Measurements from ENCODE around the gene STMN3. TPM values are rescaled to one million over a fixed set of nuclear protein-coding genes. Genes with fewer than 3 reads are reported as not detected.

The STMN3 gene
- total RNA-seq, 1 experiment from 2014 or later = 27.9 TPM

DNA sequence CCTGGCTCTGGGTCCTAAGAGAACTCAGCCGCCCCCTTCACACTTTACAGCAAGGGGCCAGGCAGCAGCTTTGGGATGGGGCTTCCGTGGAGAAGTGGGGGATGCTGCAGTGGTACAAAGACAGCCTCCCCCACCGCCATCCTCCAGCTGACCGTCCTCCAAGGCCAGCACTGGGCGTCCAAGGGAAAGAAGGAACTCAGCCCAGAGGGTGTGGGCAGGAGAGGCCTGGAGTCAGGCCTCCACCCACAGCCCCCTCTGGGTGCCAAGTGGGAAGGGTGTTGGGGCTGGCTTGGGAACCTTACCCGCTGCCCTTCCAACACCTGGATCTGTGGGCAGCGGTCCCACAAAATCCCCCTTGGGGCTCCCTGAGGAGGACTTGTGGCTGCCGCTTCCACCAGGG, 13.1 kb downstream of the STMN3 start:
- Histone ChIP-seq H3K9me3 (no peaks in the 10 kb centered on the region), H3K4me3 (ENCODE audit: low read depth, low read length) (no peak overlapping the region), H3K27me3 (replicated peaks; ENCODE audit: control insufficient read depth, insufficient read depth, low read length) (no peaks in the 10 kb centered on the region), H3K4me1 (peaks cover 21% of the 10 kb centered on the region), H3K36me3 (ENCODE audit: control insufficient read depth, insufficient read depth, low read length) (no peaks in the 10 kb centered on the region)
- no peak for DNase-seq
- Mint-ChIP-seq H3K9me3 (ENCODE audit: unreplicated experiment) (no peaks in the 10 kb centered on the region), H3K27me3 (ENCODE audit: insufficient read depth, unreplicated experiment) (no peaks in the 10 kb centered on the region), H3K27ac (ENCODE audit: unreplicated experiment) (no peak overlapping the region), H3K36me3 (ENCODE audit: insufficient read depth, unreplicated experiment) (peaks cover 25% of the 10 kb centered on the region), H3K4me1 (ENCODE audit: low read depth, unreplicated experiment) (peaks cover 8% of the 10 kb centered on the region), H3K4me3 (ENCODE audit: unreplicated experiment) (no peak overlapping the region)
- intact Hi-C loops (cut with micrococcal nuclease; ENCODE audit: unreplicated experiment) = loop anchor here (5.0 kb wide), 1 partner anchor 103 kb away; the partner anchor contains the start of gene PTK6
- POLR2A ChIA-PET = no interaction called here
- CTCF ChIA-PET = no interaction called here
- TF ChIP-seq, protein P1, sequence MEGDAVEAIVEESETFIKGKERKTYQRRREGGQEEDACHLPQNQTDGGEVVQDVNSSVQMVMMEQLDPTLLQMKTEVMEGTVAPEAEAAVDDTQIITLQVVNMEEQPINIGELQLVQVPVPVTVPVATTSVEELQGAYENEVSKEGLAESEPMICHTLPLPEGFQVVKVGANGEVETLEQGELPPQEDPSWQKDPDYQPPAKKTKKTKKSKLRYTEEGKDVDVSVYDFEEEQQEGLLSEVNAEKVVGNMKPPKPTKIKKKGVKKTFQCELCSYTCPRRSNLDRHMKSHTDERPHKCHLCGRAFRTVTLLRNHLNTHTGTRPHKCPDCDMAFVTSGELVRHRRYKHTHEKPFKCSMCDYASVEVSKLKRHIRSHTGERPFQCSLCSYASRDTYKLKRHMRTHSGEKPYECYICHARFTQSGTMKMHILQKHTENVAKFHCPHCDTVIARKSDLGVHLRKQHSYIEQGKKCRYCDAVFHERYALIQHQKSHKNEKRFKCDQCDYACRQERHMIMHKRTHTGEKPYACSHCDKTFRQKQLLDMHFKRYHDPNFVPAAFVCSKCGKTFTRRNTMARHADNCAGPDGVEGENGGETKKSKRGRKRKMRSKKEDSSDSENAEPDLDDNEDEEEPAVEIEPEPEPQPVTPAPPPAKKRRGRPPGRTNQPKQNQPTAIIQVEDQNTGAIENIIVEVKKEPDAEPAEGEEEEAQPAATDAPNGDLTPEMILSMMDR (IDR thresholded peaks at IDR 0.05; ENCODE audit: insufficient read depth in 1 of 2, low read depth in 1 of 2, low read length in 1 of 2, severe bottlenecking in 1 of 2, unreplicated experiment in 1 of 2) = no peak
- no TSS peak for BruUV-seq (replicated peaks)

DNA sequence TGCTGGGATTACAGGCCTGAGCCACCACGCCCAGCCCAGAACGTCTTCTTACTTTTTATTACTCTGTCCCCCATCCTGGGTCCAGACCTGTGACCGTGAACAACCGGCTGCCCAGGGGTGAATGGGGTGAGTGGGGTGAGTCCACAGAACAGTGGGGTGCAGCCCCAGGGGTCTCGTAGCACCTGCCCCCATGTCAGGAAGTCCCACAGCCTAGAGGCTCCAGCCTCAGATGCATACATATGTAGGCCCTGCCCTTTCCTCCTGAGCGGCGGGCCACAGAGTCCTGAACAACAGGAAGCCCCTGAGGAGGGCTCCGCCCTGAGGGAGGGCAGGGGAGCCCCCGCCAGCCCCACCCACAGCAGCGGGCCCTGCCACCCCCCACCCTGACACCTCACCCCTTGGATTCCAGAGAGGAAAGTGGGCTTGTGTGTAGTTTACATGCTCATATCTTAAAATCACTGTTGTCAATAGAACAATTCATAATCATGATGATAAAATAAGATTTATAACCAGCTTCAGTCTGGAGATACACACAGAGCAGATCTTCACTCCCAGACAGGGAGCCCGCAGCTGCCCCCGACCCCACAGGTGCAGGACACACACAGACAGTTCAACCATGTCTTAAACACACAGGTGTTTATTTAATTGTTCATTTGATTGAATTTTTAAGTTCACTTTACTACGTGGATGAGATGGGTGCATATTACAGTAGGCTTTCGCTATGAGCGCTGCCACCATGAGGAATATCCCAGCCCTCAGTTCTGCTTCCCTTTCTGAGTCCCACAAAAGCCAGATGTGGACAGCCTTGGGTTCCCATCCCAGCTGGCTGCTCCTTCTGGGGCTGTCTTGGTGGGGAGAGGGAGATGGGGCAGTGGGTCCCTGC, 13.9 kb downstream of the STMN3 start:
- Mint-ChIP-seq H3K4me3 (ENCODE audit: unreplicated experiment) (no peak overlapping the region), H3K36me3 (ENCODE audit: insufficient read depth, unreplicated experiment) (peaks cover 25% of the 10 kb centered on the region), H3K27me3 (ENCODE audit: insufficient read depth, unreplicated experiment) (no peaks in the 10 kb centered on the region), H3K9me3 (ENCODE audit: unreplicated experiment) (no peaks in the 10 kb centered on the region), H3K4me1 (ENCODE audit: low read depth, unreplicated experiment) (peaks cover 8% of the 10 kb centered on the region), H3K27ac (ENCODE audit: unreplicated experiment) (no peak overlapping the region)
- Histone ChIP-seq H3K9me3 (no peaks in the 10 kb centered on the region), H3K36me3 (ENCODE audit: control insufficient read depth, insufficient read depth, low read length) (no peaks in the 10 kb centered on the region), H3K4me1 (peaks cover 21% of the 10 kb centered on the region), H3K27me3 (replicated peaks; ENCODE audit: control insufficient read depth, insufficient read depth, low read length) (no peaks in the 10 kb centered on the region), H3K4me3 (ENCODE audit: low read depth, low read length) (no peak overlapping the region)
- intact Hi-C loops (cut with micrococcal nuclease; ENCODE audit: unreplicated experiment) = no loop called here
- no TSS peak for BruUV-seq (replicated peaks)
- TF ChIP-seq, protein P1 (IDR thresholded peaks at IDR 0.05; ENCODE audit: insufficient read depth in 1 of 2, low read depth in 1 of 2, low read length in 1 of 2, severe bottlenecking in 1 of 2, unreplicated experiment in 1 of 2) = no peak
- ChIA-PET POLR2A (interaction anchor here (0.6 kb wide), 1 partner anchor 121 kb away, joined by 8 read pairs; no protein-coding TSS in a partner anchor), CTCF (no interaction called here)
- no peak for DNase-seq

DNA sequence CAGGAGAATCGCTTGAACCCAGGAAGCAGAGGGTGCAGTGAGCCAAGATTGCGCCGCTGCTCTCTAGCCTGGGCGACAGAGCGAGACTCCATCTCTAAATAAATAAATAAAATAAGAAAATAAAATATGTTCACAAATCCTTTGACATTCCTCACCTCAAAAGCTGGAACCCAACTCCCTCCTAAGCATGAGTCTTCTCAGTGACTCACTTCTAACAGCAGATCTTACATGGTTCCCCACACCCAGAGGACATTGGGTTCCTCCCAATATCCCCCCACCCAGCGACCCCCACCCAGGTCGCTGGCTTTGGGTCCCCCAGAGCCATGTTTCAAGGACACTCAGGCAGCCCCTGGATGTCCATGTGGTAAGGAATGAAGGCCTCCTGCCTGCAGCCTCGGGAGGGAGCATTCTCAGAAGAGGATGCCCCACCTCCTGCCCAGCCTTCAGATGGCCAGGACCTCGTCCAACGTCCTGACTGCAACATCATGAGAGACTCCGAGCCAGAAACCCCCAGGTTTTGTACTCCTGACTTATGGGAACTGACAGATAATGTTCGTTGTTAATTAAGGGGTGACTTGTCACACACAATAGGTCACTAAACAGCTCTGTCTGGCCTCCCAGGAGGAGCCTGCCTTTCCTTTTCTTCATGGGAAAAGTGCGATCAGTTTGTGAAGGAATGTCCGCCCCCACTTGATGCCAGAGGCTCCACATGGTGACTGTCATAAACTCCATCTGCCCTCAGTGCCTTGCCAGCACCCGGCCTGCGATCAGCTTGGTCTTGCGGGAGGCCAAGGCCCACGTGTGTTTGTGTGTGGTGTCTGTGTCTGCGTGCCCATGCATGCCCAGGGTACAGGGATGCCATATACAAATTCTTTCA, 16.2 kb downstream of the STMN3 start:
- Mint-ChIP-seq H3K9me3 (ENCODE audit: unreplicated experiment) (no peaks in the 10 kb centered on the region), H3K27me3 (ENCODE audit: insufficient read depth, unreplicated experiment) (no peaks in the 10 kb centered on the region), H3K36me3 (ENCODE audit: insufficient read depth, unreplicated experiment) (peaks cover 9% of the 10 kb centered on the region), H3K4me3 (ENCODE audit: unreplicated experiment) (no peak overlapping the region), H3K27ac (ENCODE audit: unreplicated experiment) (no peak overlapping the region), H3K4me1 (ENCODE audit: low read depth, unreplicated experiment) (no peaks in the 10 kb centered on the region)
- ChIA-PET CTCF (no interaction called here), POLR2A (no interaction called here)
- DNase-seq = no peak
- BruUV-seq (replicated peaks) = no TSS peak
- Histone ChIP-seq H3K4me1 (0 out of 2 replicates have a peak, but pooled peaks cover 3% of the 10 kb centered on the region), H3K36me3 (ENCODE audit: control insufficient read depth, insufficient read depth, low read length) (no peaks in the 10 kb centered on the region), H3K4me3 (ENCODE audit: low read depth, low read length) (no peak overlapping the region), H3K9me3 (no peaks in the 10 kb centered on the region), H3K27me3 (replicated peaks; ENCODE audit: control insufficient read depth, insufficient read depth, low read length) (no peaks in the 10 kb centered on the region)
- TF ChIP-seq, protein P1 (IDR thresholded peaks at IDR 0.05; ENCODE audit: insufficient read depth in 1 of 2, low read depth in 1 of 2, low read length in 1 of 2, severe bottlenecking in 1 of 2, unreplicated experiment in 1 of 2) = no peak
- intact Hi-C loops (cut with micrococcal nuclease; ENCODE audit: unreplicated experiment) = no loop called here

All from Caco-2 (cell line).